ENCODE results near the gene SNX8.
A peak's percentile ranks its signal among the peaks of the same experiment; 100 is the strongest.
"Not testable (repeated sequence)": the region's sequence is repeated elsewhere in the genome, so short reads cannot be mapped to it uniquely, and the experiment has no call there.

SNX8 gene

DNA sequence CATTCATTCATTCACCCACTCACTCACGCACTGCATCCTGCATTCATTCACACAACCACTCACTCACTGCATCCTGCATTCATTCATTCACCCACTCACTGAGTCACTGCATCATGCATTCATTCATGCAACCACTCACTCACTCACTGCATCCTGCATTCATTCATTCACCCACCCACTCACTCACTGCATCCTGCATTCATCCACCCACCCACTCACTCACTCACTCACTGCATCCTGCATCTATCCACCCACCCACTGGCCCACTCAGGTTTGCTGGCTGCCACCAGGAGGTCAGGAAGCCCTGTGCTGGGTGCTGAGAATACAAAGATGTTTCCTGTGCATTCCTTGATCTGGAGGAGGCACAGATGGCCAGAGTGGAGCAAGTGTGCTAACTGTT is 2.3 kb upstream of the SNX8 start:
- Mint-ChIP-seq H3K9me3 (no peaks in the 10 kb centered on the region), H3K4me1 (peaks cover 14% of the 10 kb centered on the region), H3K4me3 (no peak overlapping the region), H3K27me3 (no peaks in the 10 kb centered on the region), H3K27ac (ENCODE audit: low read depth) (no peak overlapping the region), H3K36me3 (ENCODE audit: insufficient read depth) (peaks cover 4% of the 10 kb centered on the region)
- ATAC-seq (replicated peaks; ENCODE audit: extremely low read depth, poor library complexity, severe bottlenecking) (no peak), DNase-seq (ENCODE audit: low spot score in 2 of 2) (no peak)

DNA sequence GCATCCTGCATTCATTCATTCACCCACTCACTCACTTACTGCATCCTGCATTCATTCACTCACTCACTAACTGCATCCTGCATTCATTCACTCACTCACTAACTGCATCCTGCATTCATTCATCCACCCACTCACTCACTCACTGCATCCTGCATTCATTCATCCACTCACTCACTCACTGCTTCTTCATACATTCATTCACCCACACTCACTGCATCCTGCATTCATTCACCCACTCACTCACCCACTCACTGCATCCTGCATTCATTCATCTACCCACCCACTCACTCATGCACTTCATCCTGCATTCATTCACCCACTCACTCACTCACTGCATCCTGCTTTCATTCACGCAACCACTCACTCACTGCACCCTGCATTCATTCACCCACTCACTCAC is 1.5 kb upstream of the SNX8 start:
- ATAC-seq (replicated peaks; ENCODE audit: extremely low read depth, poor library complexity, severe bottlenecking) (no peak), DNase-seq (ENCODE audit: low spot score in 2 of 2) (no peak)
- H3K4me1 Mint-ChIP-seq: peaks cover 14% of the 10 kb centered on the region
- no peak overlapping the region for H3K27ac Mint-ChIP-seq (ENCODE audit: low read depth)
- no peaks in the 10 kb centered on the region for H3K27me3 Mint-ChIP-seq
- H3K4me3 Mint-ChIP-seq: no peak overlapping the region
- H3K9me3 Mint-ChIP-seq: no peaks in the 10 kb centered on the region
- H3K36me3 Mint-ChIP-seq (ENCODE audit: insufficient read depth): peaks cover 4% of the 10 kb centered on the region

DNA sequence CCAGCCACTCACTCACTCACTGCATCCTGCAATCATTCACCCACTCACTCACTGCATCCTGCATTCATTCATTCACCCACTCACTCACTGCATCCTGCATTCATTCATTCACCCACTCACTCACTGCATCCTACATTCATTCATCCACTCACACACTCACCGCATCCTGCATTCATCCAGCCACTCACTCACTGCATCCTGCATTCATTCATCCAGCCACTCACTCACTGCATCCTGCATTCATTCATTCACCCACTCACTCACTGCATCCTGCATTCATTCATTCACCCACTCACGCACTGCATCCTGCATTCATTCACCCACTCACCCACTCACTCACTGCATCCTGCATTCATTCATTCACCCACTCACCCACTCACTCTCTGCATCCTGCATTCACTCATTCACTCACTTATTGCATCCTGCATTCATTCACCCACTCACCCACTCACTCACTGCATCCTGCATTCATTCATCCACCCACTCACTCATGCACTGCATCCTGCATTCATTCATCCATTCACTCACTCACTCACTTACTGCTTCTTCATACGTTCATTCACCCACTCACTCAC is 802 bp upstream of the SNX8 start:
- H3K4me3 Mint-ChIP-seq; H3K36me3 Mint-ChIP-seq (ENCODE audit: insufficient read depth); DNase-seq (ENCODE audit: low spot score in 2 of 2); H3K27me3 Mint-ChIP-seq; H3K27ac Mint-ChIP-seq (ENCODE audit: low read depth); H3K9me3 Mint-ChIP-seq; ATAC-seq (replicated peaks; ENCODE audit: extremely low read depth, poor library complexity, severe bottlenecking): not testable (repeated sequence)
- peaks cover 14% of the 10 kb centered on the region for H3K4me1 Mint-ChIP-seq

DNA sequence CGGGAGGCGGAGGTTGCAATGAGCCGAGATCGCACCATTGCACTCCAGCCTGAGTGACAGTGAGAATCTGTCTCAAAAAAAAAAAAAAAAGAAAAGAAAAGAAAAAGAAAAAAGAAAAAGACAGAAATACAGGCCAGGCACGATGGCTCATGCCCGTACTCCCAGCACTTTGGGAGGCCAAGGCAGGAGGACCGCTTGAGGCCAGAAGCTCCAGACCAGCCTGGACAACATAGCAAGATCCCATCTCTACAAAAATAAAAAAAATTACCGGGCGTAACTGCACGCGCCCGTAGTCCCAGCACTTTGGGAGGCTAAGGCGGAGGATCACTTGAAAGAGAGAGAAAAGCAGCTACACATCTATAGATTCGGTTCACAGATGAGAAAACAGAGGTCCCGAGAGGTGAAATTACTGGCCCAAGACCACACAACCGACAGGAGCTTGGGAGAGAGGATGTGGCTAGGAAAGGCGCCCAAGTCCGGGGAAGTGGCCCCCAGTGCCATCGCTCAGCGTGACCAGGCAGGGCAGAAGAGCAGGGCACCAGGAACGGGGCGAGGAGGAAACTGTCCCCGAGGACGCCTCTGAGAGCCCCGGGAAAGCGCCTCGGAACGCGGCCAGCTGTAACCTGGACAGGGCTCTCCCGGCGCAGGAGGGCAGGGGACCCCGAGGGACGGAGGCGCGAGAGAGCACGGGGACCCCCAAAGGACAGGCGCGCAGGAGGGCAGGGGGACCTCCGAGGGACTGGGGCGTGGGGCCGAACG is 612 bp downstream of the SNX8 start:
- Mint-ChIP-seq H3K4me3 (no peak overlapping the region), H3K4me1 (peaks cover 14% of the 10 kb centered on the region), H3K9me3 (no peaks in the 10 kb centered on the region), H3K36me3 (ENCODE audit: insufficient read depth) (peaks cover 4% of the 10 kb centered on the region), H3K27ac (ENCODE audit: low read depth) (peak overlapping the region; percentile 88), H3K27me3 (no peaks in the 10 kb centered on the region)
- ATAC-seq (replicated peaks; ENCODE audit: extremely low read depth, poor library complexity, severe bottlenecking): no peak
- DNase-seq (ENCODE audit: low spot score in 2 of 2): no peak

DNA sequence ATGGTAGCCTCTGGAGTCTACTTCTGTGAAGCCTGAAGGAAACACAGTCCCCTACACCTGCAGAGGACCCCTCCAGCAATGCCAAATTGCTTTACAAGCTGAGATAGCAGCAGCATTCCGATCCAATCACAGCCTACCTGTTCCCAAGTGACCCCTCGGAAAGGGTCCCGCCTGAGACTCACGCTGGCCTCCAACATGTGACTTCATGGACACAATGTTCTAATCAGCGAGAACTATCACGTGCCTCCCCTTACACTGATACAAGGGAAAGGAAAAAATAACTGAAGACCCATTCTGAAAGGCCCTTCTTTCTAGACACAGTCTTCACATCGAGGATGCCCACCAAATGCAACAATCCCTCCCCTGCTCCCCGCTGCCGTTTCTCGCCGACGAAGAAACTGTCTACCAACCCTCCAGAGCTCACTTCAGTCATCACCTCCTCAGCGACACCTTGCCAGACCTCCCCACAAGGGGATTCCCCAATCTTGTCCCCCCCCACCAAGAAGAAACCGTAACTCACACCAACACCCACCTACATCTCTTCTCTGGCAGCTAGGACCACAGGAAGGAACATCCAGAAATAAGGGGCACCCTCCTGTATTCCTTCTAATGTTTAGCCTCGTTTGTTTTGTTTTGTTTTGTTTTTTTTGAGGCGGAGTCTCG is 1.8 kb downstream of the SNX8 start:
- peak overlapping the region; percentile 48 for H3K27ac Mint-ChIP-seq (ENCODE audit: low read depth)
- H3K9me3 Mint-ChIP-seq: no peaks in the 10 kb centered on the region
- ATAC-seq (replicated peaks; ENCODE audit: extremely low read depth, poor library complexity, severe bottlenecking) (no peak), DNase-seq (ENCODE audit: low spot score in 2 of 2) (no peak)
- H3K4me3 Mint-ChIP-seq: peak overlapping the region; percentile 50
- H3K27me3 Mint-ChIP-seq: no peaks in the 10 kb centered on the region
- peaks cover 6% of the 10 kb centered on the region for H3K36me3 Mint-ChIP-seq (ENCODE audit: insufficient read depth)
- peaks cover 14% of the 10 kb centered on the region for H3K4me1 Mint-ChIP-seq

DNA sequence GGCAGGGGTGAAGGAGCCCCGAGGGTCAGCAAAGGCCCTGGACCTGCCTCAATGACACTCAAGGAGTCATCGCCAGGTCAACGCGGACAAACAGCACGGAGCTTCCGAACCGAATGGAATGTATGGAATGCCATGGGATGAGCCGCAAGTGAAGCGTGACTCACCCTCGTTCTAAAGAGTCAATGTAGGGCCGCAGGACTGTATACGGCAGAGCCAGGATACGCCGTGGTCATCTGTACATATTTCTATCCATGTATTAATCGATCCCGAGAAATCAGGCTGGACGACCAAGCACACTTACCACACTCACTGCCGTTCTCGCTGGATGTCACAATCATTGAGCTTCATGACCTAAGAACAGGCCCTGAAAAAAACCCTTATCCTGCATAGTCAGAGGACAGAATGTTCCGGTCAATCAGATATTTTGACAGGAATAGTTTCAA is 4.3 kb downstream of the SNX8 start:
- peaks cover 7% of the 10 kb centered on the region for H3K36me3 Mint-ChIP-seq (ENCODE audit: insufficient read depth)
- H3K4me3 Mint-ChIP-seq: no peak overlapping the region
- H3K4me1 Mint-ChIP-seq: peaks cover 14% of the 10 kb centered on the region
- no peak for ATAC-seq (replicated peaks; ENCODE audit: extremely low read depth, poor library complexity, severe bottlenecking)
- no peak overlapping the region for H3K27ac Mint-ChIP-seq (ENCODE audit: low read depth)
- H3K27me3 Mint-ChIP-seq: no peaks in the 10 kb centered on the region
- no peak for DNase-seq (ENCODE audit: low spot score in 2 of 2)
- no peaks in the 10 kb centered on the region for H3K9me3 Mint-ChIP-seq

DNA sequence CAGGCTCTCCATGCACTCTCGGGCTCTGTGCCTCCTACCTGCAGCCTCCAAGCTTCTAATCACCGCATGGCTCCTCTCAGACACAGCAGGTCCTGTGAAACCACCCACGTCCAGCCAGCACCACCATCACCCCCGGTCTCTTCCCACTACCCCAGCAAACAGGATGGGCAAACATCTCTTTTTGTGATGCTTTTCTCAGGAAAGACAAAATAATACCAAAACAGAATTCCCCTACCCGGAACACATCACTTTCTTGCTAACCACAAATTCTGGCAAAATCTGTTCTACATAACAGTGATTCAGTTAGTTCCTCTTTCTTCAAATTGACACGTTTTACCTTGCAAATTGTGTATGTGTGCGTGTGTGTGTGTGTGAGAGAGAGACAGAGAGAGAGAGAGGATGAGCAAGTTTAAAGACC is 6.5 kb downstream of the SNX8 start:
- Mint-ChIP-seq H3K4me1 (peaks cover 6% of the 10 kb centered on the region), H3K36me3 (ENCODE audit: insufficient read depth) (peaks cover 3% of the 10 kb centered on the region), H3K9me3 (no peaks in the 10 kb centered on the region), H3K4me3 (no peak overlapping the region), H3K27me3 (no peaks in the 10 kb centered on the region), H3K27ac (ENCODE audit: low read depth) (peak overlapping the region; percentile 1)
- ATAC-seq (replicated peaks; ENCODE audit: extremely low read depth, poor library complexity, severe bottlenecking): no peak
- no peak for DNase-seq (ENCODE audit: low spot score in 2 of 2)

DNA sequence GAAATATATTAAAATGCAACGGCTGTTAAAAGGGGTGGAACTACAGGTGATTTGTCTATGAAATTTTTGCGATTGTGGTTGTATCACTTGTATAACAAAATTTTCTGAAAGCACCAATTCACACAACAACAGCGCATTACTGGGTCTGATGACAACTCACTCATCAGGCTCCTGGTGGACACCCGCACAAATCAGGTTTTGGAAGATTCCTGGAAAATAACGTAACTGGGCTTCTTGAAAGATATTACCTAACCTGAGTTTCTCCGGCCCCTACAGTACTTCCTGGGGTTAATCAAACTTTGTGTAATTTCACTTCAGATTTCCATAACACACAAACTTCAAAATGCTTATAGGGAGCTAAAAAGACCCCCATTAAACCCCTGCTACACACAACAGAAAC is 7.6 kb downstream of the SNX8 start:
- Mint-ChIP-seq H3K9me3 (no peaks in the 10 kb centered on the region), H3K4me3 (no peak overlapping the region), H3K27ac (ENCODE audit: low read depth) (no peak overlapping the region), H3K36me3 (ENCODE audit: insufficient read depth) (peaks cover 3% of the 10 kb centered on the region), H3K27me3 (no peaks in the 10 kb centered on the region), H3K4me1 (no peaks in the 10 kb centered on the region)
- DNase-seq (ENCODE audit: low spot score in 2 of 2): no peak
- ATAC-seq (replicated peaks; ENCODE audit: extremely low read depth, poor library complexity, severe bottlenecking): no peak

DNA sequence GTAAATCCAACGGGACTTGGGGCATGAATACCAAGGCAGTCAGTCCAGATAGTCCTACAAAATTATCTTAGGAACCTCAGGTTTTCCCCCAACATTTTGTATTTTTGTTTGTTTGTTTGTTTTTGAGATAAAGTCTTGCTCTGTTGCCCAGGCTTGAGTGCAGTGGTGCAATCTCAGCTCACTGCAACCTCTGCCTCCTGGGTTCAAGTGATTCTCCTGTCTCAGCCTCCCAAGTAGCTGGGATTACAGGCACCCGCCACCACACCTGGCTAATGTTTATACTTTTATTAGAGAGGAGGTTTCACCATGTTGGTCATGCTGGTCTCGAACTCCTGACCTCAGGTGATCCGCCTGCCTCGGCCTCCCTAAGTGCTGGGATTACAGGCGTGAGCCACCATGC is 9.0 kb downstream of the SNX8 start:
- not testable (repeated sequence) for DNase-seq (ENCODE audit: low spot score in 2 of 2); H3K9me3 Mint-ChIP-seq; H3K4me1 Mint-ChIP-seq; H3K4me3 Mint-ChIP-seq; ATAC-seq (replicated peaks; ENCODE audit: extremely low read depth, poor library complexity, severe bottlenecking); H3K36me3 Mint-ChIP-seq (ENCODE audit: insufficient read depth); H3K27ac Mint-ChIP-seq (ENCODE audit: low read depth); H3K27me3 Mint-ChIP-seq

DNA sequence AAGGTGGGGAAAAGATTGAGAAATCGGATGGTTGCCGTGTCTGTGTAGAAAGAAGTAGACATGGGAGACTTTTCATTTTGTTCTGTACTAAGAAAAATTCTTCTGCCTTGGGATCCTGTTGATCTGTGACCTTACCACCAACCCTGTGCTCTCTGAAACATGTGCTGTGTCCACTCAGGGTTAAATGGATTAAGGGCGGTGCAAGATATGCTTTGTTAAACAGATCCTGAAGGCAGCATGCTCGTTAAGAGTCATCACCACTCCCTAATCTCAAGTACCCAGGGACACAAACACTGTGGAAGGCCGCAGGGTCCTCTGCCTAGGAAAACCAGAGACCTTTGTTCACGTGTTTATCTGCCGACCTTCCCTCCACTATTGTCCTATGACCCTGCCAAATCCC is 10.7 kb downstream of the SNX8 start:
- ATAC-seq (replicated peaks; ENCODE audit: extremely low read depth, poor library complexity, severe bottlenecking); H3K36me3 Mint-ChIP-seq (ENCODE audit: insufficient read depth); H3K9me3 Mint-ChIP-seq; DNase-seq (ENCODE audit: low spot score in 2 of 2); H3K27me3 Mint-ChIP-seq; H3K27ac Mint-ChIP-seq (ENCODE audit: low read depth); H3K4me1 Mint-ChIP-seq; H3K4me3 Mint-ChIP-seq: not testable (repeated sequence)

DNA sequence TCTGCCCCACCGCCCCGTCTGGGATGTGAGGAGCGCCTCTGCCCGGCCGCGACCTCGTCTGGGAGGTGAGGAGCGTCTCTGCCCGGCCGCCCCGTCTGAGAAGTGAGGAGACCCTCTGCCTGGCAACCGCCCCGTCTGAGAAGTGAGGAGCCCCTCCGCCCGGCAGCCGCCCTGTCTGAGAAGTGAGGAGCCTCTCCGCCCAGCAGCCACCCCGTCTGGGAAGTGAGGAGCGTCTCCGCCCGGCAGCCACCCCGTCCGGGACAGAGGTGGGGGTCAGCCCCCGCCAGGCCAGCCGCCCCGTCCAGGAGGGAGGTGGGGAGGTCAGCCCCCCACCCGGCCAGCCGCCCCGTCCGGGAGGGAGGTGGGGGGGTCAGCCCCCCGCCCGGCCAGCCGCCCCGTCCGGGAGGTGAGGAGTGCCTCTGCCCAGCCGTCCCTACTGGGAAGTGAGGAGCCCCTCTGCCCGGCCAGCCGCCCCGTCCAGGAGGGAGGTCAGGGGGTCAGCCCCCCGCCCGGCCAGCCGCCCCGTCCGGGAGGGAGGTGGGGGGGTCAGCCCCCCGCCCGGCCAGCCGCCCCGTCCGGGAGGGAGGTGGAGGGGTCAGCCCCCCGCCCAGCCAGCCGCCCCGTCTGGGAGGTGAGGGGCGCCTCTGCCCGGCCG is 11.4 kb downstream of the SNX8 start:
- H3K36me3 Mint-ChIP-seq (ENCODE audit: insufficient read depth); H3K9me3 Mint-ChIP-seq; DNase-seq (ENCODE audit: low spot score in 2 of 2): not testable (repeated sequence)

DNA sequence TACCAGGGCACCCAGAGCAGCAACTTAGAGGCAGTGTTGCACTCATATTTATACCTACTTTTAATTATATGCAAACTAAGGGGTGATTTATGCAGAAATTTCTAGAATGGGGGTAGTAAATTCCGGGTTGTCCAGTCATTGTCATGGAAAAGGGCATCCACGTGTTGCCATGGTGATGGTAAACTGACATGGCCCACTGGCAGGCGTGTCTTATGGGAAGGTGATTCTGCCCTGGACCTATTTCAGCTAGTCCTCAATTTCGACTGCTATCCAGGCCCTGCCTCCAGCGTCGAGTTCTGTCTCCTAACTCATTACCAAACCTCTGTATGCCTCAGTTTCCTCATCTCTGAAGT is 12.8 kb downstream of the SNX8 start:
- no peak overlapping the region for H3K27ac Mint-ChIP-seq (ENCODE audit: low read depth)
- ATAC-seq (replicated peaks; ENCODE audit: extremely low read depth, poor library complexity, severe bottlenecking) (no peak), DNase-seq (ENCODE audit: low spot score in 2 of 2) (no peak)
- no peaks in the 10 kb centered on the region for H3K9me3 Mint-ChIP-seq
- H3K27me3 Mint-ChIP-seq: no peaks in the 10 kb centered on the region
- peaks cover 1% of the 10 kb centered on the region for H3K36me3 Mint-ChIP-seq (ENCODE audit: insufficient read depth)
- no peaks in the 10 kb centered on the region for H3K4me1 Mint-ChIP-seq
- no peak overlapping the region for H3K4me3 Mint-ChIP-seq

More for the DNA sequence above, 11.4 kb downstream of the SNX8 start:
- H3K27me3 Mint-ChIP-seq; H3K27ac Mint-ChIP-seq (ENCODE audit: low read depth); H3K4me1 Mint-ChIP-seq; H3K4me3 Mint-ChIP-seq; ATAC-seq (replicated peaks; ENCODE audit: extremely low read depth, poor library complexity, severe bottlenecking): not testable (repeated sequence)
